Urinary bladder (tissue), 4 donors: ENCODE data around the gene KBTBD6. TPM values are rescaled to one million over a fixed set of nuclear protein-coding genes. Genes with fewer than 3 reads are reported as not detected.
A peak's percentile ranks its signal among the peaks of the same experiment; 100 is the strongest.
"Not testable (repeated sequence)": the region's sequence is repeated elsewhere in the genome, so short reads cannot be mapped to it uniquely, and the experiment has no call there.

ENCODE experiments used
- DNase-seq: peaks from one replicate; pipeline ENCODE4 v3.0.0-alpha.2; 2015; ENCODE audit errors: extremely low spot score
- H3K27ac ChIP-seq: one replicate; pipeline ENCODE4 v1.5.1; 2013; ENCODE audit warnings: low read depth, mild to moderate bottlenecking, moderate library complexity
- H3K36me3 ChIP-seq: one replicate; pipeline ENCODE4 v1.6.1; 2013; ENCODE audit warnings: mild to moderate bottlenecking, moderate library complexity; ENCODE audit not compliant: insufficient read depth
- H3K4me1 ChIP-seq: one replicate; pipeline ENCODE4 v1.6.1; 2013; ENCODE audit warnings: mild to moderate bottlenecking, moderate library complexity; ENCODE audit not compliant: insufficient read depth
- H3K4me3 ChIP-seq: one replicate; pipeline ENCODE4 v1.5.1; 2013; ENCODE audit warnings: low read depth, low read length
- WGBS: extraction: QIAGEN DNeasy Blood & Tissue Kit; methylation state at CpG from one replicate; pipeline ENCODE4 v1.1.7; 2013; 5-methylcytosine and 5-hydroxymethylcytosine counted together
- polyA plus RNA-seq: library from polyadenylated mRNA; stranded (reverse); fragments of 200-250 nt; gene quantifications from one replicate; pipeline ENCODE4 v1.2.3, GENCODE V29; 2013
- total RNA-seq: library from RNA; depleted of rRNA; stranded (reverse); fragments of >200 nt; gene quantifications from one replicate; pipeline ENCODE4 v1.2.3, GENCODE V29; 2014
- donor health status: healthy with polysubstance abuse.
- donor health status: healthy.

Gene KBTBD6
- total and polyA plus RNA-seq, 2 donors = 5.5 to 17.0 TPM

DNA sequence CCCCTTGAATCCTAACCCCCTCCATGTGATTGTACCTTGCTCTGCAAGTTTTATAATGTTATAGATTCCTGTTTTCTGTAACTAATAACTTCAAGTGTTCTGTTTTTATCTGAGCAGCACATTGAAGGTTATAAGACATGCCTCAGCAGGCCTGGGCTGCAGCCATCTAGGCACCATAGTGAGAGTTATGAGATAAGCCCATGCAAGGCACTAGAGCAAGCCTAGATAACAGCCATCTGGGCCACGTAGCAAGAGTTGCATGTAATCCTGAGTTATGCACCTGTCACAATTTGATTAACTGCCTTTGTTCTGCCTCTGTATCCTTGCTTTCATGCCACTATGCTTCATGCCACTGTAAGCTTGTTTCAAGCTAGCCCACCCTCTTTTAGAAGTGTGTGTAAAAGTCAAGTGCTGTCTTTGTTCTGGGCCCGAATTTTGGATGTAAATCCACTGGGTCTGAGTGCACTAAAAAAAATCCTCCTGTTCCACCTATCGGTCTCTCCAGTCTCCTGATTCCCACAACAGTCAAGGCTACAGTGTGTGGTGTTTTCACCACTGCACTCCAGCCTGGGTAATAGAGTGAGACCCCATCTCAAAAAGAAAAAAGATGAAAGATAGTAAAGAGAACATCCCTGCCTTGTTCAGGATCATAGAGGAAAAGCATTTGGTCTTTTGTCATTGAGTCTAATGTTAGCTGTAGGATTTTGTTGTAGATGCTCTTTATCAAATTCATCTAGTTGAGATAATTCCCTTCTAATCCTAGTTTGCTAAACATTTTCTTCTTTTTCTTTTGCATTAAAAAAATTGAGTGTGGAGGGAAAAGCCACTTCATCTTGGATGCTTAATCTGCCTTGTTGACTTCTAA is 16.0 kb upstream of the KBTBD6 start:
- Histone ChIP-seq H3K27ac (no peak overlapping the region), H3K36me3 (peaks cover 3% of the 10 kb centered on the region), H3K4me3 (no peak overlapping the region), H3K4me1 (no peaks in the 10 kb centered on the region)
- DNase-seq = no peak
- WGBS = 78% methylated on average over 3 of the region's 3 CpGs

DNA sequence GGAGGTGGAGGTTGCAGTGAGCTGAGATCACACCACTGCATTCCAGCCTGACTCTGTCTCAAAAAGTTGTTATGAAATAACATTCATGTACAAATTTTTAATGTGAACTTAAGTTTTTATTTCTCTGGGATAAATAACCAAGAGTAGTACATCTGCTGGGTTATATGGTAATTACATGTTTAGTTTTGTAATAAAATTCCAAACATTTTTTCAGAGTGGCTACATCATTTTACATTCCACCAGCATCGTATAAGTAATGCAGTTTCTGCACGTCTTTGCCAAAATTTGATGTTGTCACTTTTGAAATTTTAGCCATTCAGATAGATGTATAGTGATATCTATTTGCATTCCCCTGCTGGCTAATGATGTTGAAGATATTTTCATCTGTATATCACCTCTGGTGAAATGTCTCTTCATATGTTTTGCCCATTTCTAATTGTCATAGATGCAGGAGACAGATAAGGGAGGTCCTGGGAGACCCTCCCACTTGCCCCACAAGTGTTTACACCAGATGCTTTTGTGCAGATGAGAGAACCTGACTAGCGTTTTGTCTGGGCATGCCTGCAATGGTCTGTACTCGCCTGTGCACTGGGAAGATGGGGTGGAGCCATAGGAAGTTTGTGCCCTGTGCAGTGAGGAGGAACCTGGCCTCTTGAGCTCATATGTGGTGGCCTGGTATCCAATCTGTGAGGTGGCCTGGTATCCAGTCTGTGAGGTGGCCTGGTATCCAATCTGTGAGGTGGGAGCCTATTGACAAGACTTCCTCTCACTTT is 12.7 kb upstream of the KBTBD6 start:
- 62% methylated on average over 4 of the region's 4 CpGs for WGBS
- H3K27ac ChIP-seq = no peak overlapping the region
- DNase-seq = no peak
- peaks cover 1% of the 10 kb centered on the region for H3K36me3 ChIP-seq
- H3K4me1 ChIP-seq = no peaks in the 10 kb centered on the region
- no peak overlapping the region for H3K4me3 ChIP-seq

DNA sequence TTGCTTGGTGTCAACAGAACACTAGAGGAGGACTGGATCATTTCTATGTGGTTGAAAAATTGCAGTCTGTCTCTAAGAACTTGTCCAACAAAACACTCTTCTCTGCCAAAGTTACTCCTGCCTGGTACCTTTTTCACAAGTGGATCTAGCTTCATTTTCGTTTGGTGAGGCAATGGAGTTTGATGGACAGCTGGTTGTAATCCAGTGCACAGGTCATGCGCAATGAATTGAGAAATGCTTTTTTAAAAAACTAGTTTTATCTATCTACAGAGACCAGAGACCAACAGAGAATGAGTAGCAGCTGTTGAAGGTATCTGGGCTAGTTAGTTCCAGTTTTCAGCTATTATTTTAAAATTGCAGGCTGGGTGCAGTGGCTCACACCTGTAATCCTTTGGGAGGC is 12.0 kb upstream of the KBTBD6 start:
- Histone ChIP-seq H3K4me1 (no peaks in the 10 kb centered on the region), H3K4me3 (no peak overlapping the region), H3K27ac (no peak overlapping the region), H3K36me3 (no peaks in the 10 kb centered on the region)
- 74% methylated on average over 2 of the region's 2 CpGs for WGBS
- no peak for DNase-seq

DNA sequence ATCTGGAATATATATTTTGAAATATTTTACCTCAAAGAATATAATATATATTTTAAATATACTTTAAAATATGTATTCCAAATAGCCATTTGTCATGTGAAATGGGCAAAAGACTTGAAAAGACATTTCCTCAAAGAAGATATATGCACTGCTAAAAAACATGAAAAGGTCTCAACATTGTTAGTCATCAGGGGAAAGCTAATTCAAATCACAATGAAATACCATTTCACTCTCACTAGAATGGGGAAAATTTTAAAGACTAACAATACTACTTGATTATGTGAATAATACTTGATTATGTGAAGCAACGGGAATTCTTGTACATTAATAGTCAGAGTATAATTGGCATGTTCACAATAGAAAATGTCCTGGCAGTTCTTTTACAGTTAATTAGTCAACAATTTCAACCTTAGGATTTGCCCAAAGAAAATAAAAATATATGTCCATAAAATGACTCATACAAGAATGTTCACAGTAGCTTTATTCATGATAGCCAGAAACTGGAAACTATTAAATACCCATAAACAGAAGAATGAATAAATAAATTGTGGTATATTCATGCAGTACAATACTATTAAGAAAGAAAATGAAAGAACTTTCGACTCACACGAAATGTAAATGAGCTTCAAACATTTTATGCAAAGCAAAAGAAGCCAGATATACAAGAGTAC is 6.8 kb upstream of the KBTBD6 start:
- no peak overlapping the region for H3K4me3 ChIP-seq
- no peaks in the 10 kb centered on the region for H3K36me3 ChIP-seq
- no peak for DNase-seq
- no peaks in the 10 kb centered on the region for H3K4me1 ChIP-seq
- WGBS = 83% methylated on average over 3 of the region's 3 CpGs
- H3K27ac ChIP-seq = no peak overlapping the region

DNA sequence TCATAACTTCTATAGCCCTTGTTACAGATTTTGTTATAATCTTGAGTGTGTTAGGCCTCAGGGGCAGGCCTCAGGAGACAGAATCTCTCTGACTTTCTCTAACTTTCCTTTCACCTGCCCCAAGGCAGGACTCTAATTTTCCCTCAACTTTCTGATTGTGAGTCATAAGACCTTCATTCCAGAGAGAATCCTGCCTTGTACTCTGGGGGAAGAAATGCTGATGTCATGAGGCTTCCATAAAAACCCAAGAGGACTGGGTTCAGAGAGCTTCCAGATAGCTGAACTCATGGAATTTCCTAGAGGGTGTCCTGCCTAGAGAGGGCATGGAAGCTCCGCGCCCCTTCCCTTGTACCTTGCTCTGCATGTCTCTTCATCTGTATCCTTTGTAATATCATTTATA is 5.3 kb upstream of the KBTBD6 start:
- 99% methylated on average over 2 of the region's 2 CpGs for WGBS
- Histone ChIP-seq H3K4me3 (no peak overlapping the region), H3K4me1 (no peaks in the 10 kb centered on the region), H3K36me3 (no peaks in the 10 kb centered on the region), H3K27ac (no peak overlapping the region)
- no peak for DNase-seq

DNA sequence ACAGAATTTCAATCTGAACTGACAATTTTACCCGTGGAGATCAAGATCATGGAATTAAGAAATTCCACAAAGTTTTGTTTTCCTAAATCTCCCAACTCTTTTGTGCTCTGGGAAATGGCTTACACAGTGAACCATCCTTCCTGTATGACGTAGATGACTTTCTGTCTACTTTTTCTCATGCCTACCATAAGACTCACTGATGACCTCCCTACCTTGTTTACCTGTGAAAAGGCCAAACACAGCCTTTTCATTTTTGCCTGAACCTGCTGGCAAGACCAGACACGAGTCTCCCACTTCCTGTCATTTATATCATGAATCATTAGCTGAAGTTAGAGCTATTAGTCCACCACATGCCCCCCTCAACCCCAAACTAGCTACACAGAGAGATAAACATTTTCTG is 4.6 kb upstream of the KBTBD6 start:
- no peak overlapping the region for H3K4me3 ChIP-seq
- 64% methylated on average over 3 of the region's 3 CpGs for WGBS

DNA sequence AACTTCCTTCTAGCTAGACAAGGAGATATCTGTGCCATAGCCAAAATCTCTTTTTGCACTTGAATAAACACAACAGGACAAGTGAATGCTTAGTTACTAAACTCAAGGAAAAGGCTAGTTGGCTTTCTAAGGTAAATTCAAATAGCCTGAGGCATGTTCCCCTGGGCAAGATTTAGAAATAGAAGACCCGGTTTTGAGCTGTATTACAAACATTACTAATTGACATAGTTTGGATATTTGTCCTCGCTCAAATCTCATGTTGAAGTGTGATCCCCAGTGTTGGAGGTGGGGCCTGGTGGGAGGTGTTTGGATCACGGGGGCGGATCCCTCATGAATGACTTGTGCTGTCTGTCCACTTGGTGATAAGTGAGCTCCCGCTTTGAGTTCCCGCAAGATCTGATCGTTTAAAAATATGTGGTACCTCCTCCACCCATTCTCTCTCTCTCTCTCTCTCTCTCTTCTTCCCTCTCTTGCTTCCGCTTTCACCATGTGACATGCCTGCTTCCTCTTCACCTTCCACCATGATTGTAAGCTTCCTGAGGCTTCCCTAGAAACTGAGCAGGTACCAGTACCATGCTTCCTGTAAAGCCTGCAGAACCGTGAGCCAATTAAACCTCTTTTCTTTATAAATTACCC is 3.9 kb upstream of the KBTBD6 start:
- no peaks in the 10 kb centered on the region for H3K4me1 ChIP-seq
- H3K27ac ChIP-seq = no peak overlapping the region
- 91% methylated on average over 9 of the region's 9 CpGs for WGBS
- H3K4me3 ChIP-seq = no peak overlapping the region
- no peaks in the 10 kb centered on the region for H3K36me3 ChIP-seq
- DNase-seq = no peak

More for the DNA sequence above, 4.6 kb upstream of the KBTBD6 start:
- Histone ChIP-seq H3K27ac (no peak overlapping the region), H3K36me3 (no peaks in the 10 kb centered on the region), H3K4me1 (no peaks in the 10 kb centered on the region)
- DNase-seq = peak; percentile 31

DNA sequence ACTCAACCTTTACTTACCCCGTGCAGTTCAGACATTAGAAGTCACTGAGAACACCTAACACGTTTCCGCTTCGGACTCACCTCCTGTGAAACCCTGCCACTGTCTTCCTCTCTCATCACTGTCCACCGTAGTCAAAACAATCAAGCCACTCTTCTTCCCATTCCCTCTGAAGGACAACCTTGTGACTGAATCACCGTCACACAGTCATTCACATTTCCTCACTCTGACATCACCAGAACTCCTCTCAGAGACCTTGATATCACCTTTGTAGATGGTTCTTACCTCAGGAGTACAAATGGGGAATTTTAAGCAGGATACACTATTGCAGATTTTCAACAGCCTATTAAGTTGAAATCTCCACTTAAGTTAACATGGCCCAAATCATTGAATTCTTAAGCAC is 1.3 kb upstream of the KBTBD6 start:
- 91% methylated on average over 6 of the region's 6 CpGs for WGBS
- H3K4me3 ChIP-seq = no peak overlapping the region
- DNase-seq = no peak
- no peaks in the 10 kb centered on the region for H3K36me3 ChIP-seq
- H3K4me1 ChIP-seq = no peaks in the 10 kb centered on the region
- H3K27ac ChIP-seq = no peak overlapping the region

DNA sequence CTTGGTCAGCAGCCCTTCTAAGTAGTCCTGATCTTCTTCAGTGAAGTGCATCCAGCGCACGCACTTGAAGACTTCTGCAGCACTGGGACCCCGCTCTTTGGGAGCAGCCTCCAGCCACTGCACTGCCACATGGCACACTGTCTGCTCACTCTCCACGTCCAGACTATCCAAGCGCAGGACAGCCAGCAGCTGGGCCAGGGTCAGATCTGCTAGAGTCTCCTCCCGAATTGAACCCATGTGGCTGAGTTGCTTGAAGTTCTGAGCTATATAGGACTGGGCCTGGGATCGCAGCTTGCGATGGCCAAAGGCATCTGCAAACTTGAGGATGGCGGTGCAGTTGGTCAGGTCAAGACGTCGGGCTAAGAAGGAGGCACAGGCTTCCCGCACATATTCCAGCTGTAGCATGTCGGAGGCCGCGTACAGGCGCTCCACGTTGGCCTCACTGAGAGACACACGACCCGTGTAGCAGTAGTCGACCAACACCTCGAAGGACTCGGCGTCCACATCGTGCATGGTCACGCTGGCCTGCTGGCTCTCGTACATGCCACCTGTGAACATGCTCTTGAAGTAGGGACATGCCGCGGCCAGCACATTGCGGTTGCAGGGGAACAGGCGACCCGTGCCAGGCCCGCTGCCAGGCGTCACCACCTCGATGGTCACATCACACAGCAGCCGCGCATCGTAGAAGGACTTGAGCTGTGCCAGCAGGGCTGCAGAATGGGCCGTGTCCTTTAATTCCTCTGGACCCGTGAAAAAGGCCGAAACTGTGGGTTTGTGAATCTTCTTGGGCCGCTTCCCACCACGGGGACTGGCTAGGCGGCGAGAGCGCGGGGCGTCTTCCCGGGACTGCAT is 716 bp downstream of the KBTBD6 start:
- 16% methylated on average over 48 of the region's 48 CpGs for WGBS
- H3K27ac ChIP-seq = peak overlapping the region; percentile 35
- not testable (repeated sequence) for H3K36me3 ChIP-seq, H3K4me1 ChIP-seq, DNase-seq
- peak overlapping the region; percentile 75 for H3K4me3 ChIP-seq

DNA sequence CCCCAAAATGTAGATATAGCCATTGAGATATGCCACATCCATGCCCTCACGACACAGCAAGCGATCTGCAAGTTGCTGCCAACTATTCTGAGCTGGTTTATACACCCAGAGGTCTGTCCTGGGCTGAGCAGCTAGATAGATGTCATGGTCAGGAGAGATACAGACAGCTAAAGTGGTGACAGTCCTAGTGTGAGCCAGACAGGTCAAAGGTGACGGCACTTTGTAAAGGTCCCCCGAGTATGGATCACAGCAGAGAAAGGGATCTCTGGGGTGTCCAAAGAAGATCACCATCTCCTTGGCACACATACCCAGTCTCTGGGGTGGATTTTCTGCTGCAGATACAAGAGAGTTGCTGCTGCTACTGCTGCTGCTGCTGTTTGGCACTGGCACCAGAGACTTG is 1.4 kb downstream of the KBTBD6 start:
- not testable (repeated sequence) for H3K36me3 ChIP-seq, DNase-seq, H3K4me3 ChIP-seq, H3K27ac ChIP-seq, H3K4me1 ChIP-seq
- WGBS = 88% methylated on average over 4 of the region's 4 CpGs

DNA sequence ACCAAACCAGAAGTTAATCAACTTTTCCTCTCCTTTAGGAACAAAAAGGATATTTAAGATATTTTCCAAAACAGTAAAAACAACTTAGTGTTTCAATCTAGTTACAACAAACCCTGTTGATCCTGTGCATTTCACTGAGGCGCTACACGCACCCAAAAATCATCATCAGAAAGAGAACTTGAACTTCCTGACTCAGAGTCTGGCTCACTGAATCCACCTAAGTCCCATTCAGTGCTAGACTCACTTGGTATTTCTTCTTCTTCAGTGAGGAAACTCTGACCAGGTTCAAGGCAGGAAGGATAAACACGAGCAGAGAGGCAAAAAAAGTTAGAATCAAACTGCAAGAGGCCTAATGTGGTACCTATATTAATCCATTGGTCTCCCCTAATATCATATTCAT is 2.2 kb downstream of the KBTBD6 start:
- no peak overlapping the region for H3K4me3 ChIP-seq
- H3K36me3 ChIP-seq = no peaks in the 10 kb centered on the region
- no peak for DNase-seq
- WGBS = 73% methylated on average over 3 of the region's 3 CpGs
- H3K27ac ChIP-seq = no peak overlapping the region
- peaks cover 4% of the 10 kb centered on the region for H3K4me1 ChIP-seq

DNA sequence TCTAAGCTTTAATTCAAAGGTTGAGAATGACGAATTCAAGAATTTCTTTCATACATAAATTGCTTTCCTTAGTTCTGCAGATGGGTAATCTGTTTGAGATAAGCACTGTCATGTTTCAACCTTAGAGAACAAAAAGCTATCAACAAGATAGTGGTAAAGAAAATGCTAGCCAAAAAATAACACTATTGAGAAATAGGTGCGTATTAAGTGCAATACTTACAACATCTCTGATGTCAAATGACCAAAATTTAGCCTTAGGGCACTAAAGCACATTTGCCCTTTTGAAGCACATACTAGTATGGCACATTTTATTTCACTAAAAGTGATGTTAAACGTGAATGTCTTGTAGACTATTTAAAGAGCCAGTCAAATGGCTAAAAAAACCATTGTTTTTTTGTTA is 4.9 kb downstream of the KBTBD6 start:
- Histone ChIP-seq H3K4me3 (no peak overlapping the region), H3K36me3 (no peaks in the 10 kb centered on the region), H3K27ac (no peak overlapping the region), H3K4me1 (peaks cover 4% of the 10 kb centered on the region)
- DNase-seq = no peak
- 77% methylated on average over 3 of the region's 3 CpGs for WGBS

DNA sequence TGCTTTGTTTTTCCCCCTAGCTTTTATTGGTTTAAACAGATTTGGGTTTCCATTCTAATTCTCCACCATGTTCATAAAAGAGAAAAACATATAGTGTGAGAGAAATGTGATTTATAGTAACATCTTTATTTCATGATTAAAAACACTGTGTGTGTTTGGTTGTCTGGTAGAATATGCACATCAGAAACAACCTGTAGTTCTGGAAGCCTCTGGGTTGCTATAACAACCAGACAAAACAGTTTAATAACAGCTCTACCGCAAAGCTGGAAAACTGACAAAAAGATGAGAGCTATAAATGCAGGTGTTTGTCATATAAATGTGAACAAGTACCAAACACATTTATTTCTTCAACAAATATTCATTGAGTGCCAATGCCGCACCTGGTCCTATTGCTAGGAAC is 9.8 kb downstream of the KBTBD6 start:
- DNase-seq = no peak
- no peak overlapping the region for H3K27ac ChIP-seq
- H3K4me1 ChIP-seq = no peaks in the 10 kb centered on the region
- no peaks in the 10 kb centered on the region for H3K36me3 ChIP-seq
- no peak overlapping the region for H3K4me3 ChIP-seq
- WGBS = 50% methylated on average over 2 of the region's 2 CpGs
